GM12874 (cell line): ENCODE results near the gene HMGN4.
A peak's percentile ranks its signal among the peaks of the same experiment; 100 is the strongest.

Experiments
- TF ChIP-seq, protein P1 (sequence below): IDR thresholded peaks from 2 replicates; pipeline ENCODE4 v1.5.1; 2011; ENCODE audit warnings: low read depth, mild to moderate bottlenecking, control low read depth, low read length, moderate library complexity; ENCODE audit not compliant: insufficient read depth

HMGN4 gene

GRCh38 chr6:26595669-26596269 lies 57.6 kb downstream of the HMGN4 start:
- TF ChIP-seq, protein P1, sequence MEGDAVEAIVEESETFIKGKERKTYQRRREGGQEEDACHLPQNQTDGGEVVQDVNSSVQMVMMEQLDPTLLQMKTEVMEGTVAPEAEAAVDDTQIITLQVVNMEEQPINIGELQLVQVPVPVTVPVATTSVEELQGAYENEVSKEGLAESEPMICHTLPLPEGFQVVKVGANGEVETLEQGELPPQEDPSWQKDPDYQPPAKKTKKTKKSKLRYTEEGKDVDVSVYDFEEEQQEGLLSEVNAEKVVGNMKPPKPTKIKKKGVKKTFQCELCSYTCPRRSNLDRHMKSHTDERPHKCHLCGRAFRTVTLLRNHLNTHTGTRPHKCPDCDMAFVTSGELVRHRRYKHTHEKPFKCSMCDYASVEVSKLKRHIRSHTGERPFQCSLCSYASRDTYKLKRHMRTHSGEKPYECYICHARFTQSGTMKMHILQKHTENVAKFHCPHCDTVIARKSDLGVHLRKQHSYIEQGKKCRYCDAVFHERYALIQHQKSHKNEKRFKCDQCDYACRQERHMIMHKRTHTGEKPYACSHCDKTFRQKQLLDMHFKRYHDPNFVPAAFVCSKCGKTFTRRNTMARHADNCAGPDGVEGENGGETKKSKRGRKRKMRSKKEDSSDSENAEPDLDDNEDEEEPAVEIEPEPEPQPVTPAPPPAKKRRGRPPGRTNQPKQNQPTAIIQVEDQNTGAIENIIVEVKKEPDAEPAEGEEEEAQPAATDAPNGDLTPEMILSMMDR = peak; percentile 95
